IMR-90 (cell line): Measurements from ENCODE around the gene KCNJ10. TPM values are rescaled to one million over a fixed set of nuclear protein-coding genes. Genes with fewer than 3 reads are reported as not detected.

ENCODE experiments used
- ATAC-seq: fragments of 200-7000 bp; cut with Tn5 transposase; 2 replicates; pipeline ENCODE4 v1.9.1; 2020; ENCODE audit warnings: low read depth, mild to moderate bottlenecking, moderate library complexity
- BruUV-seq: library from RNA; stranded (reverse); fragments of 400-500 nt; replicated peaks from 2 replicates; lab custom pipeline; 2021; lab: Mats Ljungman, UMichigan
- CTCF ChIA-PET: fragments of 300-600 bp; formaldehyde crosslinking; extraction: SDS; loops from one replicate; lab custom pipeline; 2021; ENCODE audit warnings: antibody characterized with exemption; lab: Yijun Ruan, JAX
- POLR2A ChIA-PET: fragments of 300-600 bp; sonication (Branson Sonifier 250); formaldehyde crosslinking; loops from one replicate; lab custom pipeline; 2022; ENCODE audit warnings: antibody characterized with exemption; ENCODE audit not compliant: unreplicated experiment; lab: Charles Lee
- DNase-seq: peaks from one replicate; pipeline ENCODE4 v3.0.0; 2013
- H2AFZ ChIP-seq: replicated peaks from 2 replicates; pipeline ENCODE3; 2013; ENCODE audit warnings: low read length, mild to moderate bottlenecking; ENCODE audit not compliant: poor library complexity
- H2AK5ac ChIP-seq: 2 replicates; pipeline ENCODE4 v1.6.1; 2013; ENCODE audit warnings: low read depth, low read length, inconsistent platforms
- H2AK9ac ChIP-seq: replicated peaks from 2 replicates; pipeline ENCODE3; 2013; ENCODE audit warnings: mild to moderate bottlenecking, low read depth, low read length, moderate library complexity; ENCODE audit not compliant: poor library complexity
- H2BK120ac ChIP-seq: 2 replicates; pipeline ENCODE4 v1.6.1; 2013; ENCODE audit warnings: low read depth, low read length, inconsistent platforms
- H2BK15ac ChIP-seq: 3 replicates; pipeline ENCODE4 v1.6.1; 2013; ENCODE audit warnings: low read depth, low read length, inconsistent platforms
- H2BK20ac ChIP-seq: 2 replicates; pipeline ENCODE4 v1.6.1; 2013; ENCODE audit warnings: low read depth, mild to moderate bottlenecking, inconsistent platforms, low read length, moderate library complexity
- H2BK5ac ChIP-seq: 2 replicates; pipeline ENCODE4 v1.6.1; 2013; ENCODE audit warnings: mild to moderate bottlenecking, low read depth, low read length, inconsistent platforms; ENCODE audit not compliant: poor library complexity, severe bottlenecking
- H3K14ac ChIP-seq: replicated peaks from 2 replicates; pipeline ENCODE4 v1.6.1; 2013; ENCODE audit warnings: low read depth, low read length, inconsistent platforms
- H3K18ac ChIP-seq: 2 replicates; pipeline ENCODE4 v1.6.1; 2013; ENCODE audit warnings: low read depth, low read length, control low read depth
- H3K23ac ChIP-seq: 2 replicates; pipeline ENCODE4 v1.6.1; 2013; ENCODE audit warnings: low read depth, low read length, inconsistent platforms
- H3K27ac ChIP-seq: 2 replicates; pipeline ENCODE4 v1.5.1; 2013; ENCODE audit warnings: mild to moderate bottlenecking, control low read depth, low read length; ENCODE audit not compliant: insufficient read depth
- H3K27me3 ChIP-seq: 2 replicates; pipeline ENCODE4 v1.6.1; 2013; ENCODE audit warnings: low read length; ENCODE audit not compliant: control insufficient read depth, insufficient read depth
- H3K36me3 ChIP-seq: 2 replicates; pipeline ENCODE4 v1.6.1; 2013; ENCODE audit warnings: low read length, mixed read lengths; ENCODE audit not compliant: control insufficient read depth, insufficient read depth
- H3K4ac ChIP-seq: 2 replicates; pipeline ENCODE4 v1.6.1; 2013; ENCODE audit warnings: low read depth, low read length, inconsistent platforms
- H3K4me1 ChIP-seq: 2 replicates; pipeline ENCODE4 v1.6.1; 2013; ENCODE audit warnings: low read length, mixed read lengths; ENCODE audit not compliant: control insufficient read depth, insufficient read depth
- H3K4me2 ChIP-seq: 2 replicates; pipeline ENCODE4 v1.6.1; 2013; ENCODE audit warnings: low read depth, mild to moderate bottlenecking, control low read depth, low read length, moderate library complexity
- H3K4me3 ChIP-seq: 2 replicates; pipeline ENCODE4 v1.5.1; 2013; ENCODE audit warnings: low read depth, mild to moderate bottlenecking, control low read depth, low read length, moderate library complexity; ENCODE audit not compliant: insufficient read depth
- H3K56ac ChIP-seq: 2 replicates; pipeline ENCODE4 v1.6.1; 2013; ENCODE audit warnings: low read length, inconsistent platforms; ENCODE audit not compliant: insufficient read depth; ENCODE audit errors: extremely low read depth
- H3K79me1 ChIP-seq, 2 experiments: 2 replicates each; pipeline ENCODE4 v1.6.1; 2013; ENCODE audit warnings: low read length in 2 of 2, inconsistent platforms in 1 of 2, low read depth in 1 of 2
- H3K9ac ChIP-seq: 2 replicates; pipeline ENCODE4 v1.6.1; 2013; ENCODE audit warnings: low read depth, low read length, control low read depth
- H3K9me1 ChIP-seq: 2 replicates; pipeline ENCODE4 v1.6.1; 2013; ENCODE audit warnings: low read length, inconsistent platforms; ENCODE audit not compliant: insufficient read depth
- H3K9me3 ChIP-seq: 2 replicates; pipeline ENCODE4 v1.6.1; 2013; ENCODE audit warnings: low read length; ENCODE audit not compliant: control insufficient read depth, insufficient read depth
- H4K20me1 ChIP-seq: 2 replicates; pipeline ENCODE4 v1.6.1; 2013; ENCODE audit warnings: low read length, inconsistent platforms; ENCODE audit not compliant: insufficient read depth
- H4K5ac ChIP-seq: 2 replicates; pipeline ENCODE4 v1.6.1; 2013; ENCODE audit warnings: mild to moderate bottlenecking, low read depth, low read length, control low read depth
- H4K8ac ChIP-seq, 2 experiments: 2 replicates each; pipeline ENCODE4 v1.6.1; 2013; ENCODE audit warnings: low read depth in 2 of 2, low read length in 2 of 2, control low read depth in 1 of 2, inconsistent platforms in 1 of 2
- H4K91ac ChIP-seq: 2 replicates; pipeline ENCODE4 v1.6.1; 2013; ENCODE audit warnings: low read depth, low read length, inconsistent platforms; ENCODE audit not compliant: insufficient read depth
- CHD1 ChIP-seq: IDR thresholded peaks from 2 replicates; pipeline ENCODE4 v1.6.1; 2012; ENCODE audit warnings: low read depth, low read length, improper control_type of control experiment
- MXI1 ChIP-seq: IDR thresholded peaks from 2 replicates; pipeline ENCODE4 v1.6.1; 2012; ENCODE audit warnings: low read depth, mild to moderate bottlenecking, low read length, moderate library complexity, borderline replicate concordance
- POLR2A ChIP-seq: IDR thresholded peaks from 2 replicates; pipeline ENCODE4 v1.6.1; 2012; ENCODE audit warnings: mild to moderate bottlenecking, low read depth, low read length
- USF2 ChIP-seq: fragments of 150-350 bp; IDR thresholded peaks from 2 replicates; pipeline ENCODE4 v1.6.1; 2017; ENCODE audit warnings: mild to moderate bottlenecking, antibody characterized with exemption, low read length, low read depth
- WGBS, 2 experiments: methylation state at CpG; one replicate each; pipeline versions ENCODE4 v1.1.5 to v1.1.7; 2013; ENCODE audit warnings: missing lambda C conversion rate in 2 of 2; ENCODE audit not compliant: insufficient read length in 1 of 2; ENCODE audit errors: extremely low coverage in 2 of 2; 5-methylcytosine and 5-hydroxymethylcytosine counted together
- dilution Hi-C: fragments of 300-500 bp; cut with HindIII; formaldehyde crosslinking; loops from one replicate; pipeline ENCODE4 v1.14.3; 2018; ENCODE audit warnings: low sequenced_read_pairs; ENCODE audit not compliant: unreplicated experiment
- in situ Hi-C: fragments of 300-500 bp; cut with MboI; formaldehyde crosslinking; loops from 3 replicates; pipeline ENCODE4 v1.14.3; 2019; ENCODE audit warnings: low sequenced_read_pairs, inconsistent platforms, mixed read lengths
- intact Hi-C: fragments of 100-400 bp; cut with micrococcal nuclease; formaldehyde crosslinking; loops from 2 replicates; pipeline ENCODE4 v1.10.0; 2022
- polyA plus RNA-seq, 3 experiments: library from polyadenylated mRNA; depleted of rRNA; stranded (reverse); fragments of >200 nt; gene quantifications; 2 replicates each; pipeline ENCODE4 v1.2.3, GENCODE V29; 2012; ENCODE audit warnings: low replicate concordance in 1 of 3
- total RNA-seq: library from RNA; depleted of rRNA; stranded (reverse); fragments of >200 nt; gene quantifications from 2 replicates; pipeline ENCODE4 v1.2.3, GENCODE V29; 2012

KCNJ10 gene
- total and polyA plus RNA-seq, 2 of the 4 experiments (the other 2 are of a cell fraction): not detected

GRCh38 chr1:160113407-160113806 is 43.4 kb upstream of the KCNJ10 start:
- peaks cover 62% of the 10 kb centered on the region for H3K27me3 ChIP-seq
- peaks cover 23% of the 10 kb centered on the region for H3K4me1 ChIP-seq
- H3K23ac ChIP-seq: no peak overlapping the region
- CTCF ChIA-PET: no interaction called here
- no peak overlapping the region for H3K56ac ChIP-seq
- H2AK9ac ChIP-seq: no peak overlapping the region
- ATAC-seq: no peak
- POLR2A ChIA-PET: no interaction called here
- no peaks in the 10 kb centered on the region for H3K9me3 ChIP-seq
- no peak overlapping the region for H2BK20ac ChIP-seq
- no peaks in the 10 kb centered on the region for H4K20me1 ChIP-seq
- H2AFZ ChIP-seq: no peak overlapping the region
- no peak overlapping the region for H3K27ac ChIP-seq
- H2AK5ac ChIP-seq: no peak overlapping the region
- H3K14ac ChIP-seq: no peak overlapping the region
- H3K4ac ChIP-seq: no peak overlapping the region
- H3K36me3 ChIP-seq: no peaks in the 10 kb centered on the region
- H3K4me2 ChIP-seq: no peak overlapping the region
- H3K9me1 ChIP-seq: no peaks in the 10 kb centered on the region; the same call in 1 of the 2 replicates
- no peak overlapping the region for H2BK120ac ChIP-seq
- H3K79me1 ChIP-seq: no peaks in the 10 kb centered on the region
- TF ChIP-seq CHD1: no peak
- TF ChIP-seq POLR2A: no peak
- no peak for TF ChIP-seq MXI1
- TF ChIP-seq USF2: no peak
- 80% methylated on average over 4 of the region's 8 CpGs; no CpG with 5 or more reads in 1 of the 2 experiments for WGBS, 2 experiments
- H4K5ac ChIP-seq: no peak overlapping the region
- no peak overlapping the region for H4K91ac ChIP-seq
- dilution Hi-C loops (no loop called here), in situ Hi-C loops (no loop called here), intact Hi-C loops (no loop called here)
- H2BK5ac ChIP-seq: no peak overlapping the region
- no TSS peak for BruUV-seq
- no peak for DNase-seq
- H3K9ac ChIP-seq: no peak overlapping the region
- H3K18ac ChIP-seq: no peak overlapping the region
- H3K4me3 ChIP-seq: no peak overlapping the region
- H2BK15ac ChIP-seq: no peak overlapping the region
- H4K8ac ChIP-seq: no peak overlapping the region
